PFSK-1 (cell line): ENCODE measurements around the gene NPIPB2.

Source experiments
- FOXP2 ChIP-seq: optimal IDR thresholded peaks from 2 replicates; pipeline ENCODE3; 2011; ENCODE audit warnings: borderline replicate concordance, control low read depth, inconsistent platforms; ENCODE audit not compliant: insufficient read depth; ENCODE audit errors: extremely low read length, extremely low read depth
- POLR2AphosphoS5 ChIP-seq: IDR thresholded peaks from 2 replicates; pipeline ENCODE4 v1.6.1; 2012; ENCODE audit warnings: low read depth, mild to moderate bottlenecking, control low read depth, low read length, moderate library complexity
- REST ChIP-seq, 2 experiments: IDR thresholded peaks; 2 replicates each; pipeline versions ENCODE4 v1.6.1 to v1.8.0; 2011 to 2012; ENCODE audit warnings: low read depth in 2 of 2, low read length in 2 of 2, control low read depth in 1 of 2, inconsistent platforms in 1 of 2, mild to moderate bottlenecking in 1 of 2, moderate library complexity in 1 of 2; ENCODE audit not compliant: insufficient read depth in 1 of 2
- SIN3A ChIP-seq: IDR thresholded peaks from 2 replicates; pipeline ENCODE4 v1.6.1; 2012; ENCODE audit warnings: mild to moderate bottlenecking, low read length, moderate library complexity, borderline replicate concordance; ENCODE audit not compliant: insufficient read depth
- TAF1 ChIP-seq: IDR thresholded peaks from 2 replicates; pipeline ENCODE4 v1.6.1; 2012; ENCODE audit warnings: low read length, control low read depth, borderline replicate concordance; ENCODE audit not compliant: insufficient read depth

GRCh38 chr16:11946433-11946832 lies 4.6 kb upstream of the NPIPB2 start:
- TF ChIP-seq SIN3A (no peak), TAF1 (no peak), POLR2AphosphoS5 (no peak), REST (IDR thresholded peaks at IDR 0.05; ENCODE audit: insufficient read depth in 1 of 2, low read depth in 2 of 2, low read length in 2 of 2) (no peak), FOXP2 (no peak)
